Right atrium auricular region (tissue), 2 donors: ENCODE results near the gene RPL22. TPM values are rescaled to one million over a fixed set of nuclear protein-coding genes. Genes with fewer than 3 reads are reported as not detected.

ENCODE experiments used
- DNase-seq: peaks from one replicate; pipeline ENCODE4 v3.0.0-alpha.2; 2019; ENCODE audit warnings: low spot score
- H3K27ac ChIP-seq, 2 donors: fragments of 200-600 bp; sonication (generic); 1 replicate in 1 of 2; 2 replicates in 1 of 2; pipeline ENCODE4 v1.5.1; 2016 to 2019
- H3K27me3 ChIP-seq, 2 donors: fragments of 200-600 bp; sonication (generic); one replicate each; pipeline versions ENCODE4 v1.5.1 to v1.6.0; 2017 to 2019
- H3K36me3 ChIP-seq: fragments of 200-600 bp; sonication (generic); one replicate; pipeline ENCODE4 v1.5.1; 2016
- H3K4me1 ChIP-seq, 2 donors: fragments of 200-600 bp; sonication (generic); one replicate each; pipeline versions ENCODE4 v1.5.1 to v1.6.0; 2017 to 2019
- H3K4me3 ChIP-seq, 2 donors: fragments of 200-600 bp; sonication (generic); 1 replicate in 1 of 2; 2 replicates in 1 of 2; pipeline ENCODE4 v1.5.1; 2017 to 2019; ENCODE audit warnings: mild to moderate bottlenecking in 1 of 2, moderate library complexity in 1 of 2
- H3K9me3 ChIP-seq, 2 donors: fragments of 200-600 bp; sonication (generic); one replicate each; pipeline ENCODE4 v1.5.1; 2019
- total RNA-seq, 2 donors: library from RNA; depleted of rRNA; stranded (reverse); fragments of >200 nt; gene quantifications; one replicate each; pipeline ENCODE4 v1.1.0, GENCODE V29; 2016
- TF ChIP-seq, protein P1 (sequence below), 2 donors: fragments of 200-600 bp; sonication (generic); IDR thresholded peaks; one replicate each; pipeline ENCODE4 v1.5.1; 2019; ENCODE audit warnings: antibody characterized with exemption in 2 of 2

RPL22 gene
- total RNA-seq, 2 donors from 2014 or later, result 75.4 to 115 TPM

DNA sequence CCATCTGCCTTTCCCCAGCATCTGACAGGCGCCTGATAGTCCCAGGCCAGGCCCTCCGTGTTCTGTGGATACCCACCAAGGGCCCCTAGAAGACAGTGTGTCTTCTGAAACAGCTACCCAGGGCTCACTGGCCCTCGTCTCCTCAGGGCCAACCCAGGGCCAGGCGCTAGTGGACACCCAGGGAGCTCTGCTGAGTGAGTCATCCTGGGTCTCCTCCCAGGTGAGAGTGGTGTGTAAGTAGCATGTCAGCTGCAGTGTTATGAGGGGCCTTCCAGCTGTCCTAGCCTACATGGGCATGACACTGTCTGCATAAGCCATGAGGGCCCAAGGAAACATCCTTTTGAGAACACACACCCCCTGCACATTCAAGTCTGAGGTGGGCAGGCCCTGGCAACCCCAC is 56.0 kb downstream of the RPL22 start:
- H3K9me3 ChIP-seq, result no peaks in the 10 kb centered on the region
- no peaks in the 10 kb centered on the region for H3K36me3 ChIP-seq
- peaks cover 0 to 5% of the 10 kb centered on the region in 2 donors for H3K27me3 ChIP-seq
- TF ChIP-seq, protein P1, sequence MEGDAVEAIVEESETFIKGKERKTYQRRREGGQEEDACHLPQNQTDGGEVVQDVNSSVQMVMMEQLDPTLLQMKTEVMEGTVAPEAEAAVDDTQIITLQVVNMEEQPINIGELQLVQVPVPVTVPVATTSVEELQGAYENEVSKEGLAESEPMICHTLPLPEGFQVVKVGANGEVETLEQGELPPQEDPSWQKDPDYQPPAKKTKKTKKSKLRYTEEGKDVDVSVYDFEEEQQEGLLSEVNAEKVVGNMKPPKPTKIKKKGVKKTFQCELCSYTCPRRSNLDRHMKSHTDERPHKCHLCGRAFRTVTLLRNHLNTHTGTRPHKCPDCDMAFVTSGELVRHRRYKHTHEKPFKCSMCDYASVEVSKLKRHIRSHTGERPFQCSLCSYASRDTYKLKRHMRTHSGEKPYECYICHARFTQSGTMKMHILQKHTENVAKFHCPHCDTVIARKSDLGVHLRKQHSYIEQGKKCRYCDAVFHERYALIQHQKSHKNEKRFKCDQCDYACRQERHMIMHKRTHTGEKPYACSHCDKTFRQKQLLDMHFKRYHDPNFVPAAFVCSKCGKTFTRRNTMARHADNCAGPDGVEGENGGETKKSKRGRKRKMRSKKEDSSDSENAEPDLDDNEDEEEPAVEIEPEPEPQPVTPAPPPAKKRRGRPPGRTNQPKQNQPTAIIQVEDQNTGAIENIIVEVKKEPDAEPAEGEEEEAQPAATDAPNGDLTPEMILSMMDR (IDR thresholded peaks at IDR 0.05), result no peak
- H3K4me3 ChIP-seq, result no peak overlapping the region
- no peak overlapping the region for H3K27ac ChIP-seq
- H3K4me1 ChIP-seq, result peaks cover 0 to under 1% of the 10 kb centered on the region in 2 donors
- DNase-seq, result no peak

DNA sequence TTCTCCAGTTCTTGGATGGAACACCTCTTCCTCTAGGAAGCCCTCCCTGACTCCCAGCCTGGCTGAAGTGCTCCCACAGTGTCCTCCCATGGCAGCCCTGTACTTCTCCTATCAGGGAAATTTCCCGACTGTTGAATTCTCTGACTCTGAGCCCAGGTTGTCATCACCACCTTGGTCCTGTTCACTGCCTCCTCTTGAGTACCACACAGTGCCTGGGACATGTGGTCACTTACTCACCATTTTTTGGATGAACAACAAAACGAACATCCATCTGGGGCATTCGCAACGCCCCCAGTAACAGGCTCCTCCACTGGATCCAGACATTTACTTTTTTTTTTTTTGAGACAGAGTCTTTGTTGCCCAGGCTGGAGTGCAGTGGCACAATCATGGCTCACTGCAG is 56.7 kb downstream of the RPL22 start:
- no peak overlapping the region for H3K27ac ChIP-seq
- no peaks in the 10 kb centered on the region for H3K36me3 ChIP-seq
- H3K9me3 ChIP-seq, result no peaks in the 10 kb centered on the region
- TF ChIP-seq, protein P1 (IDR thresholded peaks at IDR 0.05), result no peak
- H3K27me3 ChIP-seq, result peaks cover 0 to 5% of the 10 kb centered on the region in 2 donors
- H3K4me1 ChIP-seq, result no peaks in the 10 kb centered on the region
- H3K4me3 ChIP-seq, result no peak overlapping the region
- no peak for DNase-seq

- DNase-seq, result no peak
- Histone ChIP-seq H3K4me3 (no peak overlapping the region), H3K27ac (no peak overlapping the region)
Observed at GRCh38 chr1:6142036-6142621, 57.3 kb downstream of the RPL22 start.

GRCh38 chr1:6141592-6141991 is 57.8 kb downstream of the RPL22 start:
- no peak for DNase-seq

More at GRCh38 chr1:6142036-6142621, 57.3 kb downstream of the RPL22 start:
- peaks cover 0 to 5% of the 10 kb centered on the region in 2 donors for H3K27me3 ChIP-seq
- H3K36me3 ChIP-seq, result no peaks in the 10 kb centered on the region
- TF ChIP-seq, protein P1 (IDR thresholded peaks at IDR 0.05), result no peak
- no peaks in the 10 kb centered on the region for H3K9me3 ChIP-seq
- no peaks in the 10 kb centered on the region for H3K4me1 ChIP-seq

DNA sequence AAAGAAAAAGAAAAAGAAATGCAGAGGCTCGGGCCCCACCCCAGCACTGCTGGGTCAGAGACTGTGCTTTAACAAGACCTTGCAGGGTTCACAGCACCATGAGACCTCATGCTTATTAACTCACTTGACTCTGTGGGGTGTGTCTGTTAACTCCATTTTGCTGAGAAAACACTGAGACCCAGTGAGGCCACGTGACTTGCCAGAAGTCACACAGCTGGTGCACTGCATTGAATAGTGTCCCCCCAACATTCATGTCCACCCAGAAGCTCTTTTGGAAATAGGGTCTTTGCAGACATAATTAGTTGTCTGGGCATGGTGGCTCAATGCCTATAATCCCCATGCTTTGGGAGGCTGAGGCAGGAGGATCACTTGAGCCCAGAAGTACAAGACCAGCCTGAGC is 59.0 kb downstream of the RPL22 start:
- no peaks in the 10 kb centered on the region for H3K27me3 ChIP-seq
- H3K4me1 ChIP-seq, result no peaks in the 10 kb centered on the region
- TF ChIP-seq, protein P1 (IDR thresholded peaks at IDR 0.05), result no peak
- H3K4me3 ChIP-seq, result no peak overlapping the region
- H3K9me3 ChIP-seq, result no peaks in the 10 kb centered on the region
- no peak for DNase-seq
- H3K27ac ChIP-seq, result no peak overlapping the region
- no peaks in the 10 kb centered on the region for H3K36me3 ChIP-seq

More at GRCh38 chr1:6141592-6141991, 57.8 kb downstream of the RPL22 start:
- TF ChIP-seq, protein P1 (IDR thresholded peaks at IDR 0.05), result no peak
- no peaks in the 10 kb centered on the region for H3K36me3 ChIP-seq
- no peak overlapping the region for H3K4me3 ChIP-seq
- H3K9me3 ChIP-seq, result no peaks in the 10 kb centered on the region
- H3K4me1 ChIP-seq, result no peaks in the 10 kb centered on the region
- H3K27me3 ChIP-seq, result peaks cover 0 to 4% of the 10 kb centered on the region in 2 donors
- no peak overlapping the region for H3K27ac ChIP-seq

- H3K36me3 ChIP-seq, result no peaks in the 10 kb centered on the region
- H3K27ac ChIP-seq, result no peak overlapping the region
- no peak overlapping the region for H3K4me3 ChIP-seq
- no peaks in the 10 kb centered on the region for H3K4me1 ChIP-seq
- no peak for DNase-seq
- H3K27me3 ChIP-seq, result no peaks in the 10 kb centered on the region
- TF ChIP-seq, protein P1 (IDR thresholded peaks at IDR 0.05), result no peak
- no peaks in the 10 kb centered on the region for H3K9me3 ChIP-seq
Observed at GRCh38 chr1:6137758-6138157, 61.6 kb downstream of the RPL22 start.
